ENCODE measurements around the gene MYCBP2.

The MYCBP2 gene, protein sequence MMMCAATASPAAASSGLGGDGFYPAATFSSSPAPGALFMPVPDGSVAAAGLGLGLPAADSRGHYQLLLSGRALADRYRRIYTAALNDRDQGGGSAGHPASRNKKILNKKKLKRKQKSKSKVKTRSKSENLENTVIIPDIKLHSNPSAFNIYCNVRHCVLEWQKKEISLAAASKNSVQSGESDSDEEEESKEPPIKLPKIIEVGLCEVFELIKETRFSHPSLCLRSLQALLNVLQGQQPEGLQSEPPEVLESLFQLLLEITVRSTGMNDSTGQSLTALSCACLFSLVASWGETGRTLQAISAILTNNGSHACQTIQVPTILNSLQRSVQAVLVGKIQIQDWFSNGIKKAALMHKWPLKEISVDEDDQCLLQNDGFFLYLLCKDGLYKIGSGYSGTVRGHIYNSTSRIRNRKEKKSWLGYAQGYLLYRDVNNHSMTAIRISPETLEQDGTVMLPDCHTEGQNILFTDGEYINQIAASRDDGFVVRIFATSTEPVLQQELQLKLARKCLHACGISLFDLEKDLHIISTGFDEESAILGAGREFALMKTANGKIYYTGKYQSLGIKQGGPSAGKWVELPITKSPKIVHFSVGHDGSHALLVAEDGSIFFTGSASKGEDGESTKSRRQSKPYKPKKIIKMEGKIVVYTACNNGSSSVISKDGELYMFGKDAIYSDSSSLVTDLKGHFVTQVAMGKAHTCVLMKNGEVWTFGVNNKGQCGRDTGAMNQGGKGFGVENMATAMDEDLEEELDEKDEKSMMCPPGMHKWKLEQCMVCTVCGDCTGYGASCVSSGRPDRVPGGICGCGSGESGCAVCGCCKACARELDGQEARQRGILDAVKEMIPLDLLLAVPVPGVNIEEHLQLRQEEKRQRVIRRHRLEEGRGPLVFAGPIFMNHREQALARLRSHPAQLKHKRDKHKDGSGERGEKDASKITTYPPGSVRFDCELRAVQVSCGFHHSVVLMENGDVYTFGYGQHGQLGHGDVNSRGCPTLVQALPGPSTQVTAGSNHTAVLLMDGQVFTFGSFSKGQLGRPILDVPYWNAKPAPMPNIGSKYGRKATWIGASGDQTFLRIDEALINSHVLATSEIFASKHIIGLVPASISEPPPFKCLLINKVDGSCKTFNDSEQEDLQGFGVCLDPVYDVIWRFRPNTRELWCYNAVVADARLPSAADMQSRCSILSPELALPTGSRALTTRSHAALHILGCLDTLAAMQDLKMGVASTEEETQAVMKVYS (N-terminal part only)

DNA sequence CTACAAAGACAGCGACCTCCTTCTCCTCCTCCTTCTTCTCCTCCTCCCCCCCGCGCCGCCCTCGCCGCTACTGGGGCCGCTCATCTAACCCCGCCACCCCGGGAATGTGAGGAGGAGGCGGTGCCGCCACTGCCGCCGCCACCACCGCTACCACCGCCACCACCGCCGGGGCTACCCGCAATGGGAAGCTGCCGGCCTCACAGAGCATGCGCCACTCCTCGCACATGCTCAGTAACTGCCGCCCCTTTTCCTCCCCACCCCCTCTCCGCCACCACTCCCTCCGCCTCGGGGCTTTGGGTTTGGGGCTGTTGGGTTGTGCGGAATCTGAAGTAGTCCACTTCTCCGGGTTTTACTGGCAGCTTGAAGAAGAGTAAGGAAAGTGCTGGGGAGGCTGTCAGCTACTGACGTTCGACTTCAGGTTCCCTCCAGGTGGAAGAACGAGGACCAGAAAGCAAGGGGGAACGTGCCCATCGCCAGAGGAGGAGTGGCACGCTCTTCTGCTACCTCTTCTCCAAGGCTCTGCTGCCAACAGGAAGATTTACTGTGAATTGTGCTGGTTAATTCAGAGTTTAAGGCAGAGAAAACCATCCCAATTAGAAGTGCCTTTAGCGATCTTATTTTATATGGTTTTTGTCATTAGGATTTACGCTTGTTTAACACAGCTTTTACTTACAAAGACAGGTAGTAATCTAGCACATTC is at the start of gene MYCBP2:
Gene MYCBP2 (minus strand): TSS at position 190 of the 700 bp plus-strand sequence. CDS start 319 bp downstream, outside the sequence.
- DNase-seq (ENCODE audit: extremely low read depth, insufficient read length), result peak; percentile 97
- no peaks in the 10 kb centered on the region for H3K36me3 ChIP-seq (ENCODE audit: control insufficient read depth, insufficient read depth, low read length)
- TF ChIP-seq, protein P1, sequence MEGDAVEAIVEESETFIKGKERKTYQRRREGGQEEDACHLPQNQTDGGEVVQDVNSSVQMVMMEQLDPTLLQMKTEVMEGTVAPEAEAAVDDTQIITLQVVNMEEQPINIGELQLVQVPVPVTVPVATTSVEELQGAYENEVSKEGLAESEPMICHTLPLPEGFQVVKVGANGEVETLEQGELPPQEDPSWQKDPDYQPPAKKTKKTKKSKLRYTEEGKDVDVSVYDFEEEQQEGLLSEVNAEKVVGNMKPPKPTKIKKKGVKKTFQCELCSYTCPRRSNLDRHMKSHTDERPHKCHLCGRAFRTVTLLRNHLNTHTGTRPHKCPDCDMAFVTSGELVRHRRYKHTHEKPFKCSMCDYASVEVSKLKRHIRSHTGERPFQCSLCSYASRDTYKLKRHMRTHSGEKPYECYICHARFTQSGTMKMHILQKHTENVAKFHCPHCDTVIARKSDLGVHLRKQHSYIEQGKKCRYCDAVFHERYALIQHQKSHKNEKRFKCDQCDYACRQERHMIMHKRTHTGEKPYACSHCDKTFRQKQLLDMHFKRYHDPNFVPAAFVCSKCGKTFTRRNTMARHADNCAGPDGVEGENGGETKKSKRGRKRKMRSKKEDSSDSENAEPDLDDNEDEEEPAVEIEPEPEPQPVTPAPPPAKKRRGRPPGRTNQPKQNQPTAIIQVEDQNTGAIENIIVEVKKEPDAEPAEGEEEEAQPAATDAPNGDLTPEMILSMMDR (IDR thresholded peaks at IDR 0.05; ENCODE audit: insufficient read depth, low read length, poor library complexity, severe bottlenecking), result no peak
- H3K4me3 ChIP-seq (replicated peaks; ENCODE audit: low read depth, low read length), result peak within 1 kb of the TSS; percentile 83
- H3K27me3 ChIP-seq (replicated peaks; ENCODE audit: control insufficient read depth, insufficient read depth, low read length), result no peaks in the 10 kb centered on the region

DNA sequence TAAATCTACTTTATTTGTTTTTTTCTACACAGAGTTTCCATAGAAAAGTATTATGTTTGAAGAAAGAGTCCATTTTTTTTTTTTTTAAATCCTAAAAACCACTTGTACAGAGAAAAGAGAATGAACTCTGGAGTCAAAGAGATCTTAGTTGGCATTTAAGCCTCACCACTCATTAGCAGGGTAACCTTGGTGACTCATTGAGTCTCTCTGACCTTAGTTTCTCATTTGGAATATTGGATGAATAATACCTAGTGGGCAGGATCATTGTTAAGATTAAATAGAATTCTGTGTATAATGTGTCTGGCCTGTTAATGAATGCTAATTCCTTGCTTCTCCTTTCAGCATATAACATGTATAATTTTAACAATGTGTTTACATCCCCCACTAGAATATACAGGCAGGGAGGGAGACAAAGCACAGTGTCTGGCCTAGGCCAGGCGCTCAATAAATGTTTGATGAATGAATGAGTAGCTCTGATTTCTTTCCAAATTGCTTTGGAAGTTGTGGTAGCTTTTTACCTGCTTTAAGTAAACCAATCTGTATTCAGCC is 48.7 kb upstream of the MYCBP2 start:
- H3K4me3 ChIP-seq (replicated peaks; ENCODE audit: low read depth, low read length), result no peak overlapping the region
- TF ChIP-seq, protein P1 (IDR thresholded peaks at IDR 0.05; ENCODE audit: insufficient read depth, low read length, poor library complexity, severe bottlenecking), result no peak
- H3K27me3 ChIP-seq (replicated peaks; ENCODE audit: control insufficient read depth, insufficient read depth, low read length), result no peaks in the 10 kb centered on the region
- DNase-seq (ENCODE audit: extremely low read depth, insufficient read length), result no peak
- H3K36me3 ChIP-seq (ENCODE audit: control insufficient read depth, insufficient read depth, low read length), result no peaks in the 10 kb centered on the region

DNA sequence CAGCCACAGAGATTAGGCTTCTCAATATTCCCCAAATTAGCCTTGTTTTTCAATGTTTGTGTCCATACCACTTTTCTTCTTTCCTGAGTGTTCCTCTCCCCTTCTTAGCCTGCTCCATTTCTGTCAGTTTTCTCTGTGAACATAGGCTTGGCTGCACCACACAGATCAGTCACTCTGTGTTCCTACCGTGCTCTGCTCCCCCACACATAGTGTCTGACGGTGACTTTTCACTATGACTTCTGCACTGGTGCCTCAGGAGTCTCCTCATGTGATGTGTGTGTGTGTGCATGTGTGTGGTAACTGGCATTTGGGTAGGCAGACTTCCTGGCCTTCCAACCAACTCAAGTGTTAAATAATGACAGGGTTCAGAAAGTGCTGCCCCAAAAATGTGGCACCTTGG is 47.9 kb upstream of the MYCBP2 start:
- Histone ChIP-seq H3K27me3 (replicated peaks; ENCODE audit: control insufficient read depth, insufficient read depth, low read length) (no peaks in the 10 kb centered on the region), H3K4me3 (replicated peaks; ENCODE audit: low read depth, low read length) (no peak overlapping the region), H3K36me3 (ENCODE audit: control insufficient read depth, insufficient read depth, low read length) (no peaks in the 10 kb centered on the region)
- DNase-seq (ENCODE audit: extremely low read depth, insufficient read length), result no peak
- TF ChIP-seq, protein P1 (IDR thresholded peaks at IDR 0.05; ENCODE audit: insufficient read depth, low read length, poor library complexity, severe bottlenecking), result no peak

DNA sequence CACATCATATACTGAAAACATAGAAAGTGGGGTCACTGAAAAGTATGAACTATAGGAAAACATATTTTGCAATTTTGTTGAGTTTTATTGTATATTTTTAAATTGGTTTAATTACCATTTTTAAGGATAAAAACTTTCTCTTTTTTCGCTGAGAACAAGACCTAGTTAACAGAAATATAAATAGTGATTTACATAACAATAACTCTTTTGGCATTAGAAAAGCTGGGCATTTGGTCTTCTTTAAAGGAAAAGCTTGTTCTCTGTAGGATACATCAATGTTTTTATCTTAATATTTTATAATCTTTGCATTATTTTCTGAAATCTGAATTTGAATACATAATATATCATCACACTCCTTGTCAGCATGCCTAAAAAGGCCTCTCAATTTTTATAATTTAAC is 47.4 kb upstream of the MYCBP2 start:
- DNase-seq (ENCODE audit: extremely low read depth, insufficient read length), result no peak
- no peaks in the 10 kb centered on the region for H3K36me3 ChIP-seq (ENCODE audit: control insufficient read depth, insufficient read depth, low read length)
- no peak overlapping the region for H3K4me3 ChIP-seq (replicated peaks; ENCODE audit: low read depth, low read length)
- no peaks in the 10 kb centered on the region for H3K27me3 ChIP-seq (replicated peaks; ENCODE audit: control insufficient read depth, insufficient read depth, low read length)
- TF ChIP-seq, protein P1 (IDR thresholded peaks at IDR 0.05; ENCODE audit: insufficient read depth, low read length, poor library complexity, severe bottlenecking), result no peak

DNA sequence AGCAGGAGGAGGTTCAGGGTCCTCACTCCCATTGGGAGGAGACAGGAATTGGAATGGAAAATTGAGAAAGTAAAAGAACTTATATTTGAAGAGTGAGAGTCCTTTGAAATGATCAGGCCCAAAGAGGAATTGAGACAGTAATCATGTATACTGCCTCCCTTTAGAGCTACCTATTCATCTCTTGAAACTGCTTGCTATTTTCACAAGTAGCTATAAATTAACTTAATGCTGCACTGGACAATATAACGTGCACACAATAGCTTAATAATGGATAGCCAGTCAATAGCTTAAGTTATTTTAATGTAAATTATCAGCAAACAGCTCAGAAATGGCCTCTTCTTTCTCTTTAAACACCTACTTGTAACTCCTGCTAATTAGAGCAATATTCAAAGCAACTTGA is 46.6 kb upstream of the MYCBP2 start:
- no peak for DNase-seq (ENCODE audit: extremely low read depth, insufficient read length)
- TF ChIP-seq, protein P1 (IDR thresholded peaks at IDR 0.05; ENCODE audit: insufficient read depth, low read length, poor library complexity, severe bottlenecking), result no peak

More for the DNA sequence above, 46.6 kb upstream of the MYCBP2 start:
- H3K4me3 ChIP-seq (replicated peaks; ENCODE audit: low read depth, low read length), result no peak overlapping the region
- no peaks in the 10 kb centered on the region for H3K27me3 ChIP-seq (replicated peaks; ENCODE audit: control insufficient read depth, insufficient read depth, low read length)
- H3K36me3 ChIP-seq (ENCODE audit: control insufficient read depth, insufficient read depth, low read length), result no peaks in the 10 kb centered on the region

All from GM06990 (cell line).